ENCODE results near the gene GSE1. TPM values are rescaled to one million over a fixed set of nuclear protein-coding genes. Genes with fewer than 3 reads are reported as not detected.

GSE1 gene
- total RNA-seq, 6 experiments from 2014 or later: 30.0 to 48.0 (median 38.8) TPM

DNA sequence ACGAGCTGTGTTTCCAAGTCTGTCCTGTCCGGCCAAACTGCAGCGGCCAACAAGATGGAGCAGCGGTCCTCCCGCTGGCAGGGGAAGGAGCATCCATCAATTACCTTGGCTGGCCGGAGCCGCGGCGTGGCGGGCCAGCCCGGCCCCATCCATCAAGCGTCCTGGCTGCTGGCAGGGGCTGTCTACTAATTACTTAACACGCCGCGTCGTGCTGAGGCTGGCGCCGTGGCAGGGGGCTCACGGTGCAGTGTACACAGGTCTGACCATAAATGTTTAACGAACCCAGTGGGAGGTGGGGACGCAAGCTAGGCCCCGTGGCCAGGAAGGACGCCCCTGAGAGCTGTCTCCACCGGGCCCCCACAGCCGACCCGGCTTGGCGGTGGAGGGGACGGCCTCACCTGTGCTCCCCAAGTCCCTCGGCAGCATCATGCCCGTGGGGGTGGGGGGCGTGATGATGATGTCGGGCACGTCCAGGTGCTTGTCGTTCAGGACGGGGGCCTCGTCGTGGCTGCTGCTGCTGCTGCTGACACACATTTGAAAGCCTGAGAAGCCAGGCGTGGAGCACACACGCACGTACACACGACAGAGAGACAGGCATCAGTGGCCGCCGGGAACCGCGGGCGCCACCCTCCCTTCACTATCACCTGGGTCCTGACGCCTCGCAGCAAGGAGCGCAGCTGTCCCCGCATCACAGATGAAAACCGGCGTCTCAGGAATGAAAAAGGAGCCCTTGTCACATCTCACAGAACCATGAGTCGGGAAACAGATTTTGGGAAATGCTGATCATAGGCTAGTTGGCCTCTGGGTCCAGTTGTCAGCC, 96.9 kb downstream of the GSE1 start:
- Histone ChIP-seq H3K4me3 (no peak overlapping the region), H3K4me1 (no peaks in the 10 kb centered on the region), H3K9me3 (no peaks in the 10 kb centered on the region), H3K36me3 (no peaks in the 10 kb centered on the region), H3K27ac (no peak overlapping the region), H3K27me3 (no peaks in the 10 kb centered on the region)
- TF ChIP-seq, protein P1, sequence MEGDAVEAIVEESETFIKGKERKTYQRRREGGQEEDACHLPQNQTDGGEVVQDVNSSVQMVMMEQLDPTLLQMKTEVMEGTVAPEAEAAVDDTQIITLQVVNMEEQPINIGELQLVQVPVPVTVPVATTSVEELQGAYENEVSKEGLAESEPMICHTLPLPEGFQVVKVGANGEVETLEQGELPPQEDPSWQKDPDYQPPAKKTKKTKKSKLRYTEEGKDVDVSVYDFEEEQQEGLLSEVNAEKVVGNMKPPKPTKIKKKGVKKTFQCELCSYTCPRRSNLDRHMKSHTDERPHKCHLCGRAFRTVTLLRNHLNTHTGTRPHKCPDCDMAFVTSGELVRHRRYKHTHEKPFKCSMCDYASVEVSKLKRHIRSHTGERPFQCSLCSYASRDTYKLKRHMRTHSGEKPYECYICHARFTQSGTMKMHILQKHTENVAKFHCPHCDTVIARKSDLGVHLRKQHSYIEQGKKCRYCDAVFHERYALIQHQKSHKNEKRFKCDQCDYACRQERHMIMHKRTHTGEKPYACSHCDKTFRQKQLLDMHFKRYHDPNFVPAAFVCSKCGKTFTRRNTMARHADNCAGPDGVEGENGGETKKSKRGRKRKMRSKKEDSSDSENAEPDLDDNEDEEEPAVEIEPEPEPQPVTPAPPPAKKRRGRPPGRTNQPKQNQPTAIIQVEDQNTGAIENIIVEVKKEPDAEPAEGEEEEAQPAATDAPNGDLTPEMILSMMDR (IDR thresholded peaks at IDR 0.05): no peak
- TF ChIP-seq POLR2A (IDR thresholded peaks at IDR 0.05): no peak
- DNase-seq (no peak), ATAC-seq (no peak)
- intact Hi-C loops (cut with DNase I): loop anchor here in 1 of 2 donors (10.0 kb wide), 1 partner anchor 55 kb away; no protein-coding TSS in a partner anchor
- WGBS (ENCODE audit: insufficient coverage, low coverage, low lambda C conversion rate, missing lambda C conversion rate): 85% methylated on average over 5 of the region's 53 CpGs

- DNase-seq (no peak), ATAC-seq (no peak)
- intact Hi-C loops (cut with DNase I): loop anchor here in 1 of 2 donors (10.0 kb wide), 1 partner anchor 56 kb away; no protein-coding TSS in a partner anchor
- Histone ChIP-seq H3K4me3 (no peak overlapping the region), H3K4me1 (no peaks in the 10 kb centered on the region), H3K27ac (no peak overlapping the region), H3K36me3 (no peaks in the 10 kb centered on the region), H3K9me3 (no peaks in the 10 kb centered on the region), H3K27me3 (no peaks in the 10 kb centered on the region)
- 80% methylated on average over 6 of the region's 9 CpGs for WGBS (ENCODE audit: insufficient coverage, low coverage, low lambda C conversion rate, missing lambda C conversion rate)
- no peak for TF ChIP-seq POLR2A (IDR thresholded peaks at IDR 0.05)
- TF ChIP-seq, protein P1 (IDR thresholded peaks at IDR 0.05): no peak
These were observed 97.6 kb downstream of the GSE1 start for GRCh38 chr16:85710732-85711131.

DNA sequence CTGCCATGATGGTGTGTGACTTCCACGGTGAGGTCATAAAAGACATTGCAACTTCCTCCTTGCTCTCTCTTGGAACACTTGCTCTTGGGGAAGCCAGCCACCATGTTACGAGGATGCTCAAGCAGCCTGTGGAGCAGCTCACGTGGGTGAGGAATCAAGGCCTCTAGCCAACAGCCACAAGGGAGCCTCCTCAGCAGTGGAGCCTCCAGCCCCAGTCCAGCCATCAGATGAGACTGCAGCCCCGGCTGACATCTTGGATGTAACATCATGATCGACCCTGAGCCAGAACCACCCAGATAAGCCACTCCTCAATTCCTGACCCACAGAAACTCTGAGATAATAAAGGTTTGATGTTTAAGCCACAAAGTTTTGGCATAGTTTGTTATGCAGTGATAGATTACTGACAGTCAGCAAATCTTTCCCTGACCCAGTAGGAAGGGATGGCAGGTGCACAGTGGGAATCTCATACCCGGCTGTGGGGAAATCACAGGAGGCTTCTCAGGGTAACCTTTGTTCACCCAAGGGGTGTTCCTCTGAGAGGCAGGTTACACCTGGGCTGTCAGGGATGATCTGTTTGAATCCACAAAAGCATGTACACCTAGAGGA, 99.0 kb downstream of the GSE1 start:
- DNase-seq (no peak), ATAC-seq (no peak)
- Histone ChIP-seq H3K27ac (no peak overlapping the region), H3K4me1 (no peaks in the 10 kb centered on the region), H3K27me3 (no peaks in the 10 kb centered on the region), H3K36me3 (no peaks in the 10 kb centered on the region), H3K9me3 (no peaks in the 10 kb centered on the region), H3K4me3 (no peak overlapping the region)
- TF ChIP-seq, protein P1 (IDR thresholded peaks at IDR 0.05): no peak
- TF ChIP-seq POLR2A (IDR thresholded peaks at IDR 0.05): no peak
- no CpG with 5 or more reads among the region's 6 CpGs for WGBS (ENCODE audit: insufficient coverage, low coverage, low lambda C conversion rate, missing lambda C conversion rate)
- intact Hi-C loops (cut with DNase I): loop anchor here in 1 of 2 donors (10.0 kb wide), 1 partner anchor 57 kb away; no protein-coding TSS in a partner anchor

DNA sequence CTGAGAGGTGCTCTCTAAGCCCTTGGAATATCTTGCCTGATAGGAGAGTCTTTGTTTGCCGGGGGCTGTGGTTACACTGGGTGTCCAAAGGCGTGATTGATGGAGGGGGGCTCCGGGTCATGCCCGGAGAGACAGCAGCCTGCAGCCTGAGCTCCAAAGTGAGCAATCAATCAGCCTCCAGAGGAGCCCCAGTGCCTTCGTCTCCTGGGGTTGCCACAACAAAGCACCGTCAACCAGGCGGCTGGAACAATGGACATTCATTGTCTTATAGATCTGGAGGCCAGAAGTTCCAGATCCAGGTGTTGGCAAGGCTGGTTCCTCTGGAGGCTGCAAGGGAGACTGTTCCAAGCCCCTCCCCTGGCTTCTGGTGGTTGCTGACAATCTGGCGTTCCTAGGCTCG, 99.7 kb downstream of the GSE1 start:
- no peak overlapping the region for H3K27ac ChIP-seq
- intact Hi-C loops (cut with DNase I): loop anchor here in 1 of 2 donors (10.0 kb wide), 1 partner anchor 58 kb away; no protein-coding TSS in a partner anchor
- 60% methylated on average over 1 of the region's 9 CpGs for WGBS (ENCODE audit: insufficient coverage, low coverage, low lambda C conversion rate, missing lambda C conversion rate)
- ATAC-seq (no peak), DNase-seq (no peak)
- no peaks in the 10 kb centered on the region for H3K9me3 ChIP-seq
- TF ChIP-seq, protein P1 (IDR thresholded peaks at IDR 0.05): no peak
- TF ChIP-seq POLR2A (IDR thresholded peaks at IDR 0.05): no peak
- peaks cover 0 to 3% (median 0%) of the 10 kb centered on the region in 4 donors for H3K4me1 ChIP-seq
- H3K4me3 ChIP-seq: no peak overlapping the region
- no peaks in the 10 kb centered on the region for H3K27me3 ChIP-seq
- H3K36me3 ChIP-seq: no peaks in the 10 kb centered on the region

Measured in right lobe of liver (tissue), 6 donors.